DMS 273 (cell line): ENCODE results near the gene AGMO.
A peak's percentile ranks its signal among the peaks of the same experiment; 100 is the strongest.

Experiments used
- DNase-seq: peaks from one replicate; lab custom pipeline; 2025; ENCODE audit not compliant: unreplicated experiment; lab: John Stamatoyannopoulos, UW

The AGMO gene

DNA sequence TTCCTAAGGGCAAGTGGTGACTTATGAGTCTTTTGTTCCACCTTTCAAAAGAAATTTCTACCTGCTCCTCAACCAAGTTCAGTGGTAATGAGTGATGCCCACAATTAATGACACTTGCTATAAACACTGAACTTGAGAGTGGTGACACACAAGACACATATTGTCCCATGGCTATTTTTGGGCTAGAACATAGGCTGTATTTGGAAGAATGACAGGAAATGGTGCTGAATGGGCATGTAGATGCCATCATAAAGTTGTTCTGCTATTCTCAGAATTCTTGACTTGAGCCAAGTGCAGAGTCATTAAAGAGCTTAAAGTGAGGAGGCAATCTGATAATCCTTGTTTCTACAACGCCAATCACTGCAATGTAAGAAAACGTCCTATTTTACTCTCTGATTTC is 313.3 kb downstream of the AGMO start:
- no peak for DNase-seq

DNA sequence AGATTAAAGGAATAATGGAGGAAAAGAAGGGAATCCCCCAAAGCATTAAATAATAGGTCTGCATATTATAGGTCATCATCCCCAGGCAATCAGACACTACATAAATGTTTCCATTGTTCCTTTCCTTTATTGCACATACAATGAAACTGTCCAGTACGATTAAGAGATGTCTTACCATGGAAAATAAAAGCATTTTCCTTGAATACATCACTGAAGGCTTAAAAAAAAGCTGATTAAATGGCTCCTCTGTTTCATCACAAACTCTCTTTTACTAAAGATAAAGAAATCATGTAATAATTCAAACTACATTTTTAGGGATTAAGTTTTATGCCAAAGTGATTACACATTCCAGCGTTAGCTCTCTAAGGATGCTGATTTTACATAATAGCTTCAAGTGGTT is 316.0 kb downstream of the AGMO start:
- no peak for DNase-seq

DNA sequence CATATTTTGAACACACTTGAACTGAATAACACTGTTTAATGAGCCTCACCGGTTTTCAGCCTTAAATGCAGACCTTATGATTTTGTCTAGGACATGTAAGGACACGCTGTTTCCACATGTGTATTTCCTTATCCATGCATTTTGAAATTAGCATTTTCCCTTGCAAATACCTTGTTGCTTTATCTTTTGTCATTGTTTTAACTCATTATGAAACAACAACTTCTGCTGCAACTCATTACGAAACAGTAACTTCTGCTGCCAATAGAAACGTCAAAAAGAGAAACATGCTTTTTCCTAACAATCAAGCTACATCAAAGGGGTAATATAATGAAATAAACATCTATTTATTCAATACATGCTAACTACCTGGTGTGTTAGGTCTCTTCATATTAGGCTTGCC is 322.0 kb downstream of the AGMO start:
- DNase-seq = no peak

DNA sequence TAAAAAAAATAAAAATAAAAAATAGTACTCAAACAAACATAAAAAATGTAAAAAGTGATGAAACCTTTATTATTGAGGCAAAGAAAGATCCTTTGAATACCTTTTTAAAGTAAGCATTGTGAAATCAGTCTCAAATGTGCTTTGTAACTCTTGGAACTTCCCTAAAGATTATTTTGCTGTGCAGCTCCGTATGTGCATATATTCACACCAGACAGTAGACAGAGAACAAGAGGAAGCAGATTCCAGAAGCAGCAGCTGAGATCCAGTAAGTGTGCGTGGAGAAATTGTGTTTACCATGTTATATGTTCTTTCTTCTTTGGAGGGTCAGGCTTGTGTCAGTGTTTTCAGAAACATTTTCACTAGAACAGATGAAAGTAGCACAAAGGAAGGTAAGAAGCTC is 324.9 kb downstream of the AGMO start:
- no peak for DNase-seq

DNA sequence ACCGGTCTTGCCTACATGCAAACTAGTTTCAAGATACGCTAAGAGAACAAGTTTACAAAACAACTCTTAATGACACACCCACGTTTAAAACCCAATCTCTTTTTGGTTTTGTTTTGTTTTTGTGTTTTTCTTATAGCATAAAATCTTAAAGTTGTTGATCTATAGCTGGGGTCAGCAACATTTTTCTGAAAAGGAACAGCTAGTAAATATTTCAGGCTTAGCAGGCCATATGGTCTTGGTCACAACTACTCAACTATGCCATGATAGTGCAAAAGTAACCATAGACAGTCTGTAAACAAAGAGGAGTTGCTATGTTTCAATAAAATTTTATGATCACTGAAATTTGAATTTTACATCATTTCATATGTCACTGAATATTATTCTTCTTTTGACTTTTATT is 327.4 kb downstream of the AGMO start:
- DNase-seq = no peak

DNA sequence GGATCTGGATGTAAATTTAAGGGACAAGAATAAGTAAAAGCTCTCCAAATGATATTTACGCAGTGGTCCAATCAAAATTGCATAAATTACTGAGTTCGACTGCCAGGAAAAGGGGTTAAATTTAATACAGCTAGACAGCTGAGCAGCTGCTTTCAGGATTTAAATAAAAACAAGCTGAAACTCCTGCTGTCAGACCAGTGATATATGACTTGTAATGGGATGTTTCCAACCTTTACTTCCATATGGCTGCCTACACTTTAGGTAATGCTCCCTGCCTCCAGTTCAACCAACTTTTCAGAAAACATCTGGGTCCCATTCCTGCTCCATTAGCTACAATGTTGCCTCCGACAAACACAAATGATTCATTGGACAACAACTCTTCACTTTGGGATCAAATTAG is 333.0 kb downstream of the AGMO start:
- DNase-seq = peak; percentile 96

DNA sequence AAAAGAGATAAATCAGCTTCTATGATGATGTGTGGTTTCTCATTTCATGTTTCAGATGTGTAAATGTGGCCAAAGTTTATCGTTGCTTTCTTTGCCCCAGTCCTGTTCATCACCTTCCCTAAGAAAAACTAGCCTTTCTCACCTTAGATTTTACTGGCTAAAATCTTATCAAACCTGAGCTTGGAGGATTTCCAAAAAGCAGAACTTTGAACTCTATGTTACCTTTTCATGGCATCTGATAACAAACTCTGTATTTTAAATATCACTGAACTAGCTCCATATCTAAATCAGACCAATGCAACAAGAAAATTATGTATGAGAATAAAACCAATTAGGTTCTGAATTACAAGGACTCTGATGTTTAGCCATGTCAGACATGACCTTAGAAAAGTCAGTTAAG is 335.8 kb downstream of the AGMO start:
- DNase-seq = peak; percentile 14

DNA sequence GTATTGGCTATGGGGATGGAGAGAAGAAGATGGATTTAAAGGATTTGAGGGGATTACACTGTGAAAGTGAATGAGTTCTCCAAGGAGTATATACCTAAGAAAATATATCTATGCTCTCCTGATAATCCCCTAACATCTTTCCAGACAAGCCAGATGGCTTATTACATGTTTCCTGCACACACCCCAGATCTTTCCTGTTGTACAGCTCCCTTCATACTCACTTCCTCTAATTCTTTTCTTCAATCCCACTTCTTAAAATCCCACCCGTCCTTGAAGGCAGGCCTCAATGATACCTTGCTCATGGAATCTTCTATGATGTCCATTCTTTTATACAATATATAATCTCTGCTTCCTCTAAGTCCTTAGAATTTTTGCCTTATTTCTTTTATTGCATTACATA is 342.1 kb downstream of the AGMO start:
- peak; percentile 27 for DNase-seq

DNA sequence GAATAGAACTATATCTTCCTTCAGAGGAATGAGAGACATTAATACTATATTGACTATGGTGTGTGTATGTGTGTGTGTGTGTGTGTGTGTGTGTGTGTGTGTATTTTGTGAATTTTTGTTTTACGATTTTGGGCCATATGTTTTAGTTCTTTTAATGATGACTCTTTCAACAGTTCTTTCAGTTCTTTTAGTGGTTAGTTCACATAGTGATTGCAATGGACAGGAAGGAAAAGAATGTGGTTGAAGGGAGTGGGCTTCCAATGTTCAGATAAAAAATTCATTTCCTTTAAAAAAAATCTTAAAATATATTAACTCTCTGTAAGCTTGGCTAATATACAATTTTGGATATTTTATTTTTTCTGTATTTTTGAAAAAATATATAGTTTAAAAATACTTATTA is 343.6 kb downstream of the AGMO start:
- no peak for DNase-seq

DNA sequence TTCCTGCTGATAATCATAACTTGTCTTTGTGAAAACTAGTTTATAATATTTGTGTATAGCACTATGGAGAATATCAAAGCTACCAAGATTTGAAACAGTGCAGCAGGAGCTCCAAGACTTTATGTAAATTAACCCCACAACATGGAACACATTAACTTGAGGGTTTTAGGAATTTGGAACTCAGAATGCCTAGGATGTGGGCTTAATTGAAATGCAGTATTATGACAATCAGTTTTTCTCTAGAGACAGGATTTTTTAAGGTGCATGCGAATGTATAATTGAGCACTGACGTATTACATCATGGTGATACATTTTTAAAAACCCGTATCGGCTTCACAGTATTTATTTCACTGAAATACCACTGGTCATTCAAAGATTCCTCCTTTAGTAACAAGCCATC is 346.2 kb downstream of the AGMO start:
- DNase-seq = no peak

DNA sequence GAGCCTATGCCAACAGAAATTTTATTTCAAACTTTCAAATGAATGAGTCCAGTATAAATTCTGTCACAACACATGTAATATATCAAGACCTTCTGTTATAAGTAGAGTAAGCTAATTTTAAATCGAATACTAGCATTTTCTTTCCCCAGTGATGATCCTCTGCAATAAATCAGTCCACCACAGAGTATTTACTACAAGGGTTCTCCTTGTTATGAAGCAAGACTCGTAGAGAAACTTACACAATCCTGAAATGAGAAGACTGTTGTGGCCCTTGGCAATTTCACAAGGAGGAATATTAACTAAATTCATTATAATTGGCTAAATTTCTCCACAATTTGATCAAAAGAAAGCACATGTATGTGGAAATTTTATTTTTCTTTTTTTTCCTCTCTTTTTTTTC is 346.8 kb downstream of the AGMO start:
- DNase-seq = no peak

DNA sequence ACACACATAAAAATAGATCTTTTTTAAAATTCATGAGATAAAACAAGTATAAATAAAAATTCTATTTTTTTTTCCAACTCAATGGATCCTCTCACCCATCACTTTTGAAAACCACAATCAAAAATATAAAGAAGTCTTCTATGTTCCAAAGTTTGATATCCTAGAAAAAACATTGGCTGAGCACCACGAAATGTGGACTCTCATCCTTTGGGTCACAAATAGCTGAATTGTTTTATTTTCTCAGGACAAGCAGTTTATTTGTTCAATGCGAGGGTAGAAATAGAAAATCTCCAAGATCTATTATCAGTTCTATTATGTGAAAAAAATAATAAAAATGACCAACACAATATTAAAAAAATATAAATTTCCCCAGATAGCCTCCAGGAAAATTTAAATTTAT is 348.7 kb downstream of the AGMO start:
- no peak for DNase-seq

DNA sequence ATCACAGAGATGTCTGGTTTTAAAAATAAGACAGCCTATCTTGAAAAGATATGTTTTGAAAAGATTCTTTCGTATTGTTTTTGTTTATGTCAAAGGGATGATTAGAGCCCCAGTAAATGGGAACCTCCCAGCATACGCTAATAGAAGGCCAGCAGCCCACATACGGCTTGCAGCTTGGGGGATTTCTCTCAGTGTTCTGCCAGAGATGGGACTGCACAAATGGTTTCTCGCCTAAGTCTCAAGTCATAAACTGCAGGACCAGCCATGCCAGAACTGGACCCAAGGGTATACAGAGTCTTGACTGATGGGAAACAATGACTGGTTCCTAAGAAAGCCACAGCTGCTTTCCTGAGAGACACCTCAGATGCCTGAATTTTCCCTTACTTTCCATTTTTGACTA is 352.4 kb downstream of the AGMO start:
- DNase-seq = no peak

DNA sequence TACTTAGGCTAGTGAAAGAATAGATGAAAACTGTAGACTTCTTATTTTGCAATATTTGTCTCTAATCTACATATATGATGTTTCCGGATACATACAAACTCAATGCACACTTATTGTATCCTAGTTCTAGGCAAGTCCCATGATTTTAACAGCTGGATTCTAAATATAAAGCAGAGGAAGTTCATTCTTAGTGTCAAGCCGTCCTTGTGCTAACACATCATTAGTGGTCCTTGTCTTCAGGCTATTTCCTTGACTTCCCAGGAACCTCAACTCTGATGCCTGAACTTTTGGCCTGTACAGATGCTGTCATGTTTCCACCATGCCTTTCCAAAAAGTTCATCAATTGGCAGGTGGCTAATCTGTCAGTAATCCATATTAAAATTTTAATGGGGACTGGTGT is 357.4 kb downstream of the AGMO start:
- no peak for DNase-seq

DNA sequence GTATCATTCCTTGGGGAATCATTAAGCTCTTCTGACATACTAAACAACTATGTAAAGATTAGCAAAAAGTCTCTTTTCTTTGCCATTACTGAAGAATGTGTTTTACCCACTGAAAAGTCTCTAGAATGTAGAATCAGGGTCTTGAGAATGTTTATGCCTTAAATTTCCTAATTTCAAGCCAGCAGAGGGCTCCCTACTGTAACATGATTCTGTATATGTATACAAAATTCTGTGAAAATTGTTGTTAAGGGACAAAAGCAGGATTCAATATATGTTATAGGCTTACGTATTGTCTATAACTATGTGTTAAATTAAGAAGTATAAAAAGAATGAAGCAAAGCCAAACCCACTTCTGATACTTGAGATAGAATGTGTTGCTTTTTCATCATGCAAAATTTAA is 362.3 kb downstream of the AGMO start:
- peak; percentile 63 for DNase-seq

DNA sequence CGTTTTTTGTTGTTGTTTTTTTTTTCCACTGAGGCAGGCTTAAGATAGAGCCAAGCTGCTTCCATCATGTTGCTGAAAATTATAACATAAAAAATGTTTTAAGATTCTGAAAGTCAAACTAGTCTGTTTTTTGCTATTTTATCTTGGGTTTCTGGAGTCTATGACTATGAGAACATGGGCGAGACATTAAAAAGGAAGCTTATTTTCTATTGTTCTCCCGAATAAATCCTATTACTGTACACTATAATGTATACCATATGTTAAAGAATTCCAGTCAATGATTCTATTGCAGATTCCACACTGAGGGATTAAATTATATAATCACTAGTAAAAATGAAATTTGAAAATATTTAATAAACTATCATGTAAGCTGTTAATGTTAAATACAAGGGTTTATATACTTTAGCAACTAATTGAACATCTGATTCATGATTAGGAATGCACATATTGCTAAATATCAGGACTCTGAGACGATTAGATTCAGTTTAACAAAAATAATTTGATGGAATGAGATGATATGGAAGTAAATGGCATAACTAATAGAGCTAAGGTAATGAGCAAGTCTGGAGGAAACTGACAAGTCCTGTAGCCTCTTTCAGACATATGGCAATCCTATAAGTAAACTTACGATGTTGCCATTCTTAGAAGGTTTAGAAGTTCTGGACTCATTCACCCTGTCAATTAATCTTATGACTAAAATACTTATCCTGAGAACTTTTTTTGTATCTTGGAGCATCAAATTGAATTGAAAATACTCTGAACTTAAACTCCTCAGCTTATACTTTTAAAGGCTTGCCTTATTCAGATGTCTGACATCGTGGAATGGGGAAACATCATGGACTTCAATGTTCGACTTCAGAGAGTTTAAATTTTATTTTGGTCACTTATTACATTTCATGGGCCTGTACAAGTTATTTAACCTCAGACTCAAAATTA is 364.5 kb downstream of the AGMO start:
- DNase-seq = no peak

DNA sequence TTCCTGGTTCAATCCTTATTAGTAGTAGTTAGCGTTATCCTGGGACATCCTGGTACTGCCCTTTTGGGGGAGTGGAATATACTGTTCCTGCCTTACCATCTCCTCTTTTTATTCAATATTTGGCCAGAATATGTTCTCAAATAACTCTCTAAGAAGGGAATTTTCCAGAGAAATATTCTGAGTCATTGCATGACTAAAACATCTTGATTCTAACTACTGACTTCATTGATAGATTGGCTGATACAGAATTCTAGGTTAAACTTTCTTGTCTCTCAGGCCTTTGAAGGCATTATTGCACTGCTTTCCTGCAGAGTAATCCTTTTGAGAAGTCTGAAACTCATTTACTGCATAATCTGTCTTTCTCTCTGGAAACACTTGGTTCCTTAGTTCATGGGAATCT is 383.8 kb downstream of the AGMO start:
- no peak for DNase-seq

DNA sequence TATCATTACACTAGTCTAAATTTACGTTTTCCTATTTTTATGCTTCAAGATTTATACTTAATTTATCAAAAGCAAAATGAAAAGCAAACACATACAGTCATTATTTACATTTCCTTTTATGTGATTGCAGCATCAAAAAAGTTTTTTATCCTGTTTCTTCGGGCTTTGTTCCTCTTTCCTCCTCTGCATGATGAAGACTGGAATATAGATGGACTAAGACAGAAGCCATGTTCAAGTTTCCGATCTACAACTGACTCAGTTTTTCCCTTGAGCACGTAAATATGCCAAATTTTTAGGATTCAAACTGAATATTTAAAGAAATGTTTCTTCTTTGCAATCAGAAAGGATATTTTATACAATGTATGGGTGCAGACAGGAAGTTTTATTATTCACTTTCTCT is 385.7 kb downstream of the AGMO start:
- DNase-seq = no peak

DNA sequence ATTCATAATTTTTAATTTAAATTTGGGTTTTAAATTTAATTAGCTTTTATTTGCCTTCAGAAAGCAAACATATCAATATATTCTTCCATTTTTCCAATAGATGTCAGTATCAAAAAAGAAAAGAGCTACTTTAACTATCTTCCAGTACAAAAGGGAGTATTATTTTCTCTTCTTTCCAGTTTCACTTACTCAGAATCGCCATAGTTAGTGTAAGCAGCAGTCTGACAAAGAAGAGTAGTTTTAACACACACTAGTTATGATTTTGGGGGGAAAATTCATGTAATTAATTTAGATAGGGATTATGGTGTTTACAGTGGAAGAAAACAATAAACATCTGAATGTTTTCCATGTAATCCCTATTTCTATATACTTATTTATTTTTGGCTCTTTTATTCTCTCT is 386.7 kb downstream of the AGMO start:
- DNase-seq = no peak

DNA sequence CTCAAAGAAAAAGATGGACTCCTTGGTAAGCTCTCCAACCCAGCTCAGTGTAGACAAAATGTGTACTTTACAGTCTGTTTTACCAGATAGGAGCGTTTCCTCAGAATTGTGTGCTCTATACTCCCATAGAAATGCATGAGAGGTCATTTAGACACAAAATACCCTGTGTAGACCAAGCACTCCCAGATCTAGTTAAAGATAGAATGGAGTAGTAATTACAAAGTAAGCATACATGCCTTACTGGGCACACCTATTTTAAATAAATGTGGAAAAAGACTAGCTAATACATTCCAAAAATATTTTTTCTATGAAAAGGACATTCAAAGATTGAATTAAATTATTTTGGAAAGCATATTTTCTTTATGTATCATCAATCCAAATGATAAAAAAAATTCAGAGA is 387.3 kb downstream of the AGMO start:
- no peak for DNase-seq

DNA sequence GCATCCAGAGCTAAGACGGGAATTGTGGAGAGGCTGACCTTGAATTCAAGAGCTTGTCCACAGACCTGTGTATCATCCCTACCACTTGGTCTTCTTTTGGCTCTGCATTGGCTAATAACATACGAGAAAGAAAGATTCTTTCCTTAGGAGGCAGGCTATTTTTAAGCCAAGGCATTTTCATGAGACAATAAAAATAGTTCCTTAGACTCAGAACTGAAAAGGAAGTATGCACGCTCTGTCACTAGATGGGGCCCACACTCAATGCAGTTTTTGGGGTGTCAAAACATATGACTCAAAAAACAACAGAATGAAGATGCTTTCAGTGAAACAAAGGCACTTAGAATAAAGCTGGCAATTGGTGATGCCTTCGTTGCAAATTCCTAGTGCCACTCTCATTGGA is 393.3 kb downstream of the AGMO start:
- peak; percentile 10 for DNase-seq

DNA sequence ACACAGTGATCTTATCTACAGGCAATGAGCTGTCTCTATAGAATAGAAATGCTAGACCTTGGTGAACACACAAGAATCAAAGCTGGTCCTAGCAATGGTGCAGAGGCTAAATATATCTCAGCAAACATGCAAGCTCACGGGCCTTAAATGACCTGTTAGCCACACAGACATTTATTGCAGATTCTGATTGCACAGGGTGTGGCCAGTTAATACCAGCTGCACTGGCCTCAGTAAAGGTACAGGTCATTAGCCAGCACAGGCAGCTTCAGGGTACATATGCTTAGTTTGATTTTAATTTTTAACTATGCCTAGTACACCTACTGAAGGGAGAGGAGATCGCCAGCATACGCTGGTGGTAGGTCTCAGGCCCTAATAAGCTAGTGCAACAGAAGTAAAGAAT is 393.9 kb downstream of the AGMO start:
- no peak for DNase-seq

DNA sequence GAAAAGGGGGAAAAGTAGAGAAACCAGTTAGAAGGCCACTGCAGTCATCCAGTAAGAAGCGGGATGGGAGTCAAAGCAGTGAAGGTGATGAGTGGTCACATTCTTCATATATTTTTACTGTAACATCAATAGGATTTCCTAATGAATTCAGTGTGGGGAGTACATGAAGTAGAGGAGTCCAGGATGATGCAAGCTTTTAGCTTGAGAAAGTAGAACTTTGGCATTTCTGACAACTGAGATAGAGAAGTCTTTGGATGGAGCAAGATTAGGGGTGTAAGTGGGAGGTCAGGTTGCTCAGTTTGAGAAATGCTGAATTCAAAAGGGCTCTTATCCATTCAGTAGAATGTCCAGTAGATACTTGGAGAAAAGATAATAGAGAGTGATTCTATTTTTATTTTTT is 395.2 kb downstream of the AGMO start:
- no peak for DNase-seq
